ENCODE results near the gene AP4M1.
A peak's percentile ranks its signal among the peaks of the same experiment; 100 is the strongest.

- no peak for TF ChIP-seq POLR2A (IDR thresholded peaks at IDR 0.05; ENCODE audit: low read depth)
- TF ChIP-seq POLR2AphosphoS5 (IDR thresholded peaks at IDR 0.05), result peak; percentile 84 to 87
- TF ChIP-seq CTCF (IDR thresholded peaks at IDR 0.05), result peak in 1 of 3 experiments; percentile 7
- no peak for TF ChIP-seq EP300 (IDR thresholded peaks at IDR 0.05)
Measured at GRCh38 chr7:100100420-100101015, 925 bp upstream of the AP4M1 start.
